Measurements from ENCODE around the gene PTDSS2. TPM values are rescaled to one million over a fixed set of nuclear protein-coding genes. Genes with fewer than 3 reads are reported as not detected.
A peak's percentile ranks its signal among the peaks of the same experiment; 100 is the strongest.
"Not testable (repeated sequence)": the region's sequence is repeated elsewhere in the genome, so short reads cannot be mapped to it uniquely, and the experiment has no call there.

PTDSS2 gene
- total RNA-seq: 10 to 100 TPM; 24.6 to 40.7 (median 29.4) TPM
- polyA plus RNA-seq: 10 to 100 TPM; 11.0 to 26.6 (median 14.9) TPM
- long read RNA-seq, donor 1, partial matches to known transcripts: 0 of 4 reads
- long read RNA-seq, donor 1, other reads (novel, unspliced or antisense): 0 of 4 reads
- long read RNA-seq, donor 2, partial matches to known transcripts: 0 of 1 reads
- long read RNA-seq, donor 2, other reads (novel, unspliced or antisense): 0 of 1 reads

GRCh38 chr11:449889-450808, at the start of gene PTDSS2:
Gene PTDSS2 (plus strand): TSS chr11:450279. CDS start chr11:450456, 177 bp downstream.
- H3K36me3 ChIP-seq: peaks cover 0 to 29% (median 12%) of the 10 kb centered on the region in 6 donors
- WGBS, 5 donors: 0% methylated on average over 44 to 108 of the region's 108 CpGs
- TF ChIP-seq POLR2AphosphoS5 (IDR thresholded peaks at IDR 0.05) (peak; percentile 93 to 95 (median 95)), CTCF (IDR thresholded peaks at IDR 0.05 in 8 of 11, conservative IDR thresholded peaks at IDR 0.05 in 3 of 11) (peak in 3 of 11 experiments; percentile 13 to 29 (median 17)), POLR2A (IDR thresholded peaks at IDR 0.05) (peak in 2 of 3 donors; percentile 7 to 40)
- peak; percentile 99 for DNase-seq
- H3K4me1 ChIP-seq: peaks cover 32 to 57% (median 45%) of the 10 kb centered on the region in 6 donors
- peak within 1 kb of the TSS; percentile 96 to 100 (median 98) for H3K4me3 ChIP-seq
- H3K27ac ChIP-seq: peak within 1 kb of the TSS; percentile 79 to 95 (median 92)
- no peaks in the 10 kb centered on the region for H3K9me3 ChIP-seq
- intact Hi-C loops (cut with DNase I; ENCODE audit: low total_unique reads): loop anchor here (5.0 kb wide), 1 partner anchor 43 kb away; no protein-coding TSS in a partner anchor
- H3K27me3 ChIP-seq (replicated peaks in 1 of 7): no peaks in the 10 kb centered on the region

GRCh38 chr11:401196-401595, 48.9 kb upstream of the PTDSS2 start:
- DNase-seq; H3K27ac ChIP-seq; H3K36me3 ChIP-seq; H3K4me3 ChIP-seq; H3K9me3 ChIP-seq; intact Hi-C loops (cut with DNase I; ENCODE audit: low total_unique reads): not testable (repeated sequence)
- WGBS, 5 donors: 97% methylated on average over 52 of the region's 52 CpGs; no CpG with 5 or more reads in 4 of the 5 donors
- Histone ChIP-seq H3K27me3 (replicated peaks in 1 of 7) (peaks cover 0 to 37% (median 21%) of the 10 kb centered on the region in 7 donors), H3K4me1 (peaks cover 6 to 35% (median 21%) of the 10 kb centered on the region in 6 donors)

- Histone ChIP-seq H3K4me1 (peaks cover 7 to 36% (median 22%) of the 10 kb centered on the region in 6 donors), H3K36me3 (peaks cover 0 to 6% (median 0%) of the 10 kb centered on the region in 6 donors), H3K9me3 (no peaks in the 10 kb centered on the region), H3K4me3 (no peak overlapping the region), H3K27me3 (replicated peaks in 1 of 7) (peaks cover 0 to 28% (median 21%) of the 10 kb centered on the region in 7 donors), H3K27ac (no peak overlapping the region)
- TF ChIP-seq POLR2A (IDR thresholded peaks at IDR 0.05) (no peak), POLR2AphosphoS5 (IDR thresholded peaks at IDR 0.05) (no peak), CTCF (IDR thresholded peaks at IDR 0.05 in 8 of 11, conservative IDR thresholded peaks at IDR 0.05 in 3 of 11) (no peak)
- no peak for DNase-seq
- intact Hi-C loops (cut with DNase I; ENCODE audit: low total_unique reads): no loop called here
- 60 to 93% (median 84%) methylated on average over 35 to 55 of the region's 55 CpGs for WGBS, 5 donors
Measured at GRCh38 chr11:403021-403760, 46.9 kb upstream of the PTDSS2 start.

- 90 to 94% (median 91%) methylated on average over 15 to 27 of the region's 27 CpGs for WGBS, 5 donors
- Histone ChIP-seq H3K36me3 (peaks cover 0 to 6% (median 0%) of the 10 kb centered on the region in 6 donors), H3K27me3 (replicated peaks in 1 of 7) (peaks cover 0 to 25% (median 19%) of the 10 kb centered on the region in 7 donors), H3K4me1 (peaks cover 7 to 43% (median 25%) of the 10 kb centered on the region in 6 donors), H3K4me3 (no peak overlapping the region), H3K27ac (no peak overlapping the region), H3K9me3 (no peaks in the 10 kb centered on the region)
- TF ChIP-seq CTCF (IDR thresholded peaks at IDR 0.05 in 8 of 11, conservative IDR thresholded peaks at IDR 0.05 in 3 of 11) (no peak), POLR2AphosphoS5 (IDR thresholded peaks at IDR 0.05) (peak in 1 of 3 donors; percentile 14)
- peak; percentile 80 for DNase-seq
- intact Hi-C loops (cut with DNase I; ENCODE audit: low total_unique reads): no loop called here
Measured at GRCh38 chr11:403761-404431, 46.2 kb upstream of the PTDSS2 start.
